RCC 7860 (cell line): Measurements from ENCODE around the gene ITPA.

Source experiments
- DNase-seq: peaks from one replicate; pipeline ENCODE4 v3.0.0-alpha.2; 2015; ENCODE audit warnings: low spot score
- FAIRE-seq: peaks from 2 replicates; lab custom pipeline; 2012; peaks lifted over from hg19 to GRCh38; lab: Jason Lieb, UNC

The ITPA gene

GRCh38 chr20:3226864-3227263 lies 17.6 kb downstream of the ITPA start:
- DNase-seq = no peak

GRCh38 chr20:3227506-3227905 lies 18.2 kb downstream of the ITPA start:
- FAIRE-seq (no peak), DNase-seq (no peak)

More at GRCh38 chr20:3226864-3227263, 17.6 kb downstream of the ITPA start:
- no peak for FAIRE-seq

GRCh38 chr20:3227936-3228749 lies 18.8 kb downstream of the ITPA start:
- FAIRE-seq (no peak), DNase-seq (no peak)

- DNase-seq (no peak), FAIRE-seq (no peak)
These were observed 19.4 kb downstream of the ITPA start for GRCh38 chr20:3228750-3229032.

GRCh38 chr20:3229158-3229557 lies 19.9 kb downstream of the ITPA start:
- FAIRE-seq (no peak), DNase-seq (no peak)

- DNase-seq (no peak), FAIRE-seq (no peak)
These were observed 20.5 kb downstream of the ITPA start for GRCh38 chr20:3229798-3230197.

GRCh38 chr20:3231116-3231515 lies 21.8 kb downstream of the ITPA start:
- DNase-seq = no peak
- FAIRE-seq = no peak

- DNase-seq (no peak), FAIRE-seq (no peak)
These were observed 22.7 kb downstream of the ITPA start for GRCh38 chr20:3231889-3232588.

GRCh38 chr20:3233131-3233990 lies 24.1 kb downstream of the ITPA start:
- DNase-seq (no peak), FAIRE-seq (no peak)

GRCh38 chr20:3233991-3234498 lies 24.7 kb downstream of the ITPA start:
- FAIRE-seq (no peak), DNase-seq (no peak)

GRCh38 chr20:3235666-3236324 lies 26.5 kb downstream of the ITPA start:
- FAIRE-seq (no peak), DNase-seq (peak; percentile 8)

GRCh38 chr20:3237011-3237957 lies 28.0 kb downstream of the ITPA start:
- no peak for FAIRE-seq

GRCh38 chr20:3237958-3238615 lies 28.8 kb downstream of the ITPA start:
- no peak for DNase-seq
- FAIRE-seq = no peak

More at GRCh38 chr20:3237011-3237957, 28.0 kb downstream of the ITPA start:
- DNase-seq = no peak

- FAIRE-seq (no peak), DNase-seq (no peak)
These were observed 29.3 kb downstream of the ITPA start for GRCh38 chr20:3238616-3239025.

GRCh38 chr20:3239026-3239866 lies 29.9 kb downstream of the ITPA start, which contains the start of gene SLC4A11:
Gene SLC4A11, minus strand, starts transcription at chr20:3239190. Its CDS starts 53 bp downstream, at chr20:3239137.
- FAIRE-seq = no peak
- no peak for DNase-seq

GRCh38 chr20:3239867-3240775 lies 30.8 kb downstream of the ITPA start:
- FAIRE-seq = no peak
- no peak for DNase-seq

- DNase-seq (no peak), FAIRE-seq (no peak)
These were observed 31.6 kb downstream of the ITPA start for GRCh38 chr20:3240776-3241363.
